Measurements from ENCODE around the gene PODXL.
"Not testable (repeated sequence)": the region's sequence is repeated elsewhere in the genome, so short reads cannot be mapped to it uniquely, and the experiment has no call there.

Gene PODXL

GRCh38 chr7:131506597-131506996 is 49.8 kb downstream of the PODXL start:
- TF ChIP-seq, protein P1, sequence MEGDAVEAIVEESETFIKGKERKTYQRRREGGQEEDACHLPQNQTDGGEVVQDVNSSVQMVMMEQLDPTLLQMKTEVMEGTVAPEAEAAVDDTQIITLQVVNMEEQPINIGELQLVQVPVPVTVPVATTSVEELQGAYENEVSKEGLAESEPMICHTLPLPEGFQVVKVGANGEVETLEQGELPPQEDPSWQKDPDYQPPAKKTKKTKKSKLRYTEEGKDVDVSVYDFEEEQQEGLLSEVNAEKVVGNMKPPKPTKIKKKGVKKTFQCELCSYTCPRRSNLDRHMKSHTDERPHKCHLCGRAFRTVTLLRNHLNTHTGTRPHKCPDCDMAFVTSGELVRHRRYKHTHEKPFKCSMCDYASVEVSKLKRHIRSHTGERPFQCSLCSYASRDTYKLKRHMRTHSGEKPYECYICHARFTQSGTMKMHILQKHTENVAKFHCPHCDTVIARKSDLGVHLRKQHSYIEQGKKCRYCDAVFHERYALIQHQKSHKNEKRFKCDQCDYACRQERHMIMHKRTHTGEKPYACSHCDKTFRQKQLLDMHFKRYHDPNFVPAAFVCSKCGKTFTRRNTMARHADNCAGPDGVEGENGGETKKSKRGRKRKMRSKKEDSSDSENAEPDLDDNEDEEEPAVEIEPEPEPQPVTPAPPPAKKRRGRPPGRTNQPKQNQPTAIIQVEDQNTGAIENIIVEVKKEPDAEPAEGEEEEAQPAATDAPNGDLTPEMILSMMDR (IDR thresholded peaks at IDR 0.05; ENCODE audit: low read depth, low read length, missing control alignments): peak; percentile 19
- no peak for DNase-seq
- Histone ChIP-seq H3K36me3 (replicated peaks) (no peaks in the 10 kb centered on the region), H3K4me3 (ENCODE audit: low read depth, low read length) (no peak overlapping the region), H3K27ac (no peak overlapping the region), H3K27me3 (replicated peaks) (no peaks in the 10 kb centered on the region)
- in situ Hi-C loops (cut with HindIII; ENCODE audit: low pct_ligation_motif_present, low sequenced_read_pairs): no loop called here

GRCh38 chr7:131505636-131506557 is 50.5 kb downstream of the PODXL start:
- H3K36me3 ChIP-seq (replicated peaks): no peaks in the 10 kb centered on the region
- TF ChIP-seq, protein P1 (IDR thresholded peaks at IDR 0.05; ENCODE audit: low read depth, low read length, missing control alignments): no peak
- no peak overlapping the region for H3K4me3 ChIP-seq (ENCODE audit: low read depth, low read length)
- no peak for DNase-seq
- H3K27me3 ChIP-seq (replicated peaks): no peaks in the 10 kb centered on the region
- in situ Hi-C loops (cut with HindIII; ENCODE audit: low pct_ligation_motif_present, low sequenced_read_pairs): no loop called here
- no peak overlapping the region for H3K27ac ChIP-seq

DNA sequence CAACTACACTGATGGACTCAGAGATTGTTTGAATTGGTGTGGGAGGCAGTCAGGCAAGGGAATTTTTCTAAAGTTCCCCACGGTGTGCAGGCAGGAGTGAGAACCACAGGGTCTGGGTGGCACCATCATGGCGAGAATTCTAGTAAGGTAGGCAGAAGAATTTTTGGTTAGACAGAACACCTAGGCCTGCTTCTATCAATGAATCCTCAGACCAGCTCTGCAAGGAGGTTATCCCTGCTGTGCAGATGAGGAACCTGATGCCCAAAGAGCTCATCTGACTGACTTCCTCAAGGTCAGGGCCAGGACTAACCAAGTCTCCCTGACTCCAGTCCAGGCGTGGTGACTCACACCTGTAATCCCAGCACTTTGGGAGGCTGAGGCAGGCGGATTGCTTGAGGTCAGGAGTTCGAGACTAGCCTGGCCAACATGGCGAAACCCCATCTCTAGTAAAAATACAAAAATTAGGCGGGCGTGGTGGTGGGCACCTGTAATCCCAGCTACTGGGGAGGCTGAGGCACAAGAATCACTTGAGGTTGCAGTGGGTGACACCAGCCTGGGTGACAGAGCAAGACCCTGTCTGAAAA is 51.3 kb downstream of the PODXL start:
- H3K36me3 ChIP-seq (replicated peaks); H3K27ac ChIP-seq; H3K4me3 ChIP-seq (ENCODE audit: low read depth, low read length); H3K27me3 ChIP-seq (replicated peaks); DNase-seq; in situ Hi-C loops (cut with HindIII; ENCODE audit: low pct_ligation_motif_present, low sequenced_read_pairs): not testable (repeated sequence)

GRCh38 chr7:131504157-131504899 is 52.1 kb downstream of the PODXL start:
- no peak for DNase-seq
- in situ Hi-C loops (cut with HindIII; ENCODE audit: low pct_ligation_motif_present, low sequenced_read_pairs): no loop called here
- TF ChIP-seq, protein P1 (IDR thresholded peaks at IDR 0.05; ENCODE audit: low read depth, low read length, missing control alignments): no peak
- Histone ChIP-seq H3K27me3 (replicated peaks) (no peaks in the 10 kb centered on the region), H3K36me3 (replicated peaks) (no peaks in the 10 kb centered on the region), H3K4me3 (ENCODE audit: low read depth, low read length) (no peak overlapping the region), H3K27ac (no peak overlapping the region)

DNA sequence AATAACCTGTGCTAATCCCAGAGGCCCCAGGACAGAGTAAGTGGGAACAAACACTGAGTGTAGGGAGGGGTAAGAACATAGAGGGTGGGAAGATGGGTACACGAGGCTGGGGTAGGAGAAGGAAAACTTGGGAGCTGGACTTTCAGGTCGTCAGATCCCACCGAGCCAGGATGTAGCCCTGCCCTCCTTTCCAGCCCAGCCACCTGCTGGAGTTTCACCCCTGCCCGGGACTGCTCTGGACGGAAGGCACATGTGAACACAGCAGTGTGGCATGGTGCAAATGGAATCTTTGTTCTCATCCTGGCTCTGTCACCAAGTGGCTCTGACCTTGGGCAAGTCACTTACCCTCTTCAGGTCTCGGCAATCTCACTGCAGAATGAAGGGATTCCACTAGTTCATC is 52.8 kb downstream of the PODXL start:
- in situ Hi-C loops (cut with HindIII; ENCODE audit: low pct_ligation_motif_present, low sequenced_read_pairs): no loop called here
- TF ChIP-seq, protein P1 (IDR thresholded peaks at IDR 0.05; ENCODE audit: low read depth, low read length, missing control alignments): no peak
- H3K27ac ChIP-seq: no peak overlapping the region

More for the DNA sequence above, 52.8 kb downstream of the PODXL start:
- Histone ChIP-seq H3K4me3 (ENCODE audit: low read depth, low read length) (no peak overlapping the region), H3K36me3 (replicated peaks) (no peaks in the 10 kb centered on the region), H3K27me3 (replicated peaks) (no peaks in the 10 kb centered on the region)
- no peak for DNase-seq

All from brain microvascular endothelial cell (primary cell).